PFSK-1 (cell line): ENCODE measurements around the gene AP3D1.

ENCODE experiments used
- POLR2AphosphoS5 ChIP-seq: IDR thresholded peaks from 2 replicates; pipeline ENCODE4 v1.6.1; 2012; ENCODE audit warnings: low read depth, mild to moderate bottlenecking, control low read depth, low read length, moderate library complexity
- REST ChIP-seq, 2 experiments: IDR thresholded peaks; 2 replicates each; pipeline versions ENCODE4 v1.6.1 to v1.8.0; 2011 to 2012; ENCODE audit warnings: low read depth in 2 of 2, low read length in 2 of 2, control low read depth in 1 of 2, inconsistent platforms in 1 of 2, mild to moderate bottlenecking in 1 of 2, moderate library complexity in 1 of 2; ENCODE audit not compliant: insufficient read depth in 1 of 2
- SIN3A ChIP-seq: IDR thresholded peaks from 2 replicates; pipeline ENCODE4 v1.6.1; 2012; ENCODE audit warnings: mild to moderate bottlenecking, low read length, moderate library complexity, borderline replicate concordance; ENCODE audit not compliant: insufficient read depth
- TAF1 ChIP-seq: IDR thresholded peaks from 2 replicates; pipeline ENCODE4 v1.6.1; 2012; ENCODE audit warnings: low read length, control low read depth, borderline replicate concordance; ENCODE audit not compliant: insufficient read depth

DNA sequence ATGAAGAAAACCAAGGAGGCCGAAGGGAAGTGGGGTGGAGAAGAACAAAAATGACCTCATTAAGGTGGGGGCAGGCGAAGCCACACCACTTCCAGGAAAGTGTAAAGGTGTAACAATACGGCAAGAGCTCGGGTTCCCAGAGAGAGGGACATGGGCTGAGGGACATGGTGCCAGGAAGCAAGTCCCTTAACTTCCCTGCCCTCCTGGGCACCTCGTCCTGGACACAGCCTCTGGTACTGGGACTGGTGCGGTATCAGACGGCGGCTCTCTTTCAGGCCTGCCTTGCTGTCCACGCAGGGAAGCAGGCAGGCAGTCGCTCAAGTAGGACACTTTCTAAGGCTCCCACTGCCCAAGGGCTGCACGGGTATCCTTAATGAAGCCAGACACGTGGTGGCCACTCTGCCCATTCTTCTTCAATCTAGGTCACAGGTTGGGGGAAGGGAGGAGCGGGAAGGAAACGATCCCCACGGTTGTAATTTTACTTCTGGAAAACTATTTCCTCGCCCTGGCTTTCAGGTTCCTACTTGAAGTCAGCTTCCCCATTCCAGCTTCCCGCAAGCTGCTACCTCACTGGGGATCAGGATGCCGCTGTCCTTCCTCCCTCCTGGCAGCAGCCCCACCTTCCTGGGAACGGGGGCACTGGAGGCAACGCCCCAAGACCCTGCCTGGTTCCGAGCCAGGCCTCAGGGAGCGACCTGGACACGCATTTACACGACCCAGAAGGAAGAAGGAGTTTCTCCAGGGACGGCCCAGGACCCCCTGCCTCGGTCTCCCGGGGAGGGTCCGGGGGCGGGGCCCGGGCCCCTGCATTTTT lies 1.2 kb downstream of the AP3D1 start:
- peak; percentile 44; the same call in 1 of the 2 replicates for TF ChIP-seq POLR2AphosphoS5
- no peak for TF ChIP-seq REST (IDR thresholded peaks at IDR 0.05; ENCODE audit: insufficient read depth in 1 of 2, low read depth in 2 of 2, low read length in 2 of 2)
- TF ChIP-seq SIN3A: 0 out of 2 replicates have a peak, but pooled peaks have one; percentile 65
- no peak for TF ChIP-seq TAF1
